ENCODE results near the gene PCAT7.

PCAT7 gene

DNA sequence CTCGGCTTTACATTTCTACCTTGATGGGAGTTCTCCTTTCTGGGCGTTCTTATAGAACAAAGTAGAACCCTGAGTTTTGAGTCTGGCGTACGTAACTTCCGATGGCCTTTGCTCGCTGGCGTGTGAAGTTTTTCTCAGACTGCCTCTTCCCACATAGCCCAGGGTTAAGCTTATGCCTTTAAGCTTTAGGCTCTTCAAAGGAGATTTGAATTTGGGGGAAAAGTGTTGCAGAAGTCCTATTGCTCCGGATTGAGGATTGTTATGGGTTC lies 52.5 kb downstream of the PCAT7 start:
- Histone ChIP-seq H3K79me2 (ENCODE audit: control insufficient read depth, insufficient read depth, low read length, poor library complexity) (no peaks in the 10 kb centered on the region), H3K79me1 (ENCODE audit: low read length) (no peaks in the 10 kb centered on the region), H3K9ac (ENCODE audit: low read length) (no peak overlapping the region), H3K4ac (ENCODE audit: low read depth, low read length) (no peak overlapping the region), H3K4me1 (ENCODE audit: control insufficient read depth in 1 of 2, insufficient read depth in 2 of 2, low read length in 2 of 2) (no peaks in the 10 kb centered on the region), H2BK12ac (ENCODE audit: low read length) (no peak overlapping the region), H4K8ac (ENCODE audit: low read depth, low read length) (no peak overlapping the region), H4K91ac (ENCODE audit: low read depth, low read length) (no peak overlapping the region), H3K36me3 (ENCODE audit: control insufficient read depth in 1 of 2, insufficient read depth in 2 of 2, low read length in 2 of 2) (no peaks in the 10 kb centered on the region), H3K27me3 (ENCODE audit: insufficient read depth, low read length) (no peaks in the 10 kb centered on the region), H2AFZ (ENCODE audit: insufficient read depth, low read length, poor library complexity) (no peak overlapping the region), H4K12ac (ENCODE audit: low read depth, low read length) (no peak overlapping the region), H3K14ac (ENCODE audit: low read length) (no peak overlapping the region), H3K4me3 (ENCODE audit: low read depth, low read length) (no peak overlapping the region), H2AK5ac (ENCODE audit: low read length) (no peak overlapping the region), H3K18ac (ENCODE audit: low read length) (no peak overlapping the region), H3K23ac (ENCODE audit: low read length) (no peak overlapping the region), H3K9me3 (ENCODE audit: insufficient read depth, low read depth, low read length) (peaks cover 2% of the 10 kb centered on the region), H2BK5ac (ENCODE audit: low read depth, low read length, poor library complexity) (no peak overlapping the region), H2BK120ac (ENCODE audit: insufficient read depth, low read length, poor library complexity) (no peak overlapping the region), H3K4me2 (ENCODE audit: low read length) (no peak overlapping the region), H3K27ac (ENCODE audit: low read depth, low read length) (no peak overlapping the region)
- no peak for DNase-seq
- no CpG with 5 or more reads among the region's 8 CpGs for WGBS (ENCODE audit: extremely low coverage, insufficient coverage, insufficient read length)

DNA sequence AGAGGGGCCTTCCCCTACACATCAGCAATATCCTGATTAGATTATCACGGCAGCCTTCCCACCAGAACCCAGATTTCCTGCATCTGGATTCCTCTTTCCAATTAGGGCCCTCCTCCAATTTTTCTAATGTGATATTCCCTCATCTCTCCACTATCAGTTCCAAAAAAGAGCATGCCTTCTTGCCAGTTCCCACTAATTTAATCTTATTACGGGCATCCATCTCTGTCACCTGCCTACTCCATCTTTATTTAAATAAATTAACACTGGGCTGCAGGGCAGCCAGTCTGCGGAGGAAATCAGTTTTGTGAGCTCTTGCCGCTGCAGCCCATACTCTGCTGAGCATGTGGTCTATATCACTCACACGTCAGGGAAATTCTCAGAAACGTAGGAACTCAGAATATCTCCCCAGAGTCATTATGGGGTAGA lies 55.3 kb downstream of the PCAT7 start:
- Histone ChIP-seq H3K14ac (ENCODE audit: low read length) (no peak overlapping the region), H3K4me1 (ENCODE audit: control insufficient read depth in 1 of 2, insufficient read depth in 2 of 2, low read length in 2 of 2) (no peaks in the 10 kb centered on the region), H3K18ac (ENCODE audit: low read length) (no peak overlapping the region), H4K91ac (ENCODE audit: low read depth, low read length) (no peak overlapping the region), H3K4me2 (ENCODE audit: low read length) (no peak overlapping the region), H3K79me1 (ENCODE audit: low read length) (no peaks in the 10 kb centered on the region), H3K4ac (ENCODE audit: low read depth, low read length) (no peak overlapping the region), H2BK120ac (ENCODE audit: insufficient read depth, low read length, poor library complexity) (no peak overlapping the region), H3K79me2 (ENCODE audit: control insufficient read depth, insufficient read depth, low read length, poor library complexity) (no peaks in the 10 kb centered on the region), H4K8ac (ENCODE audit: low read depth, low read length) (no peak overlapping the region), H2AFZ (ENCODE audit: insufficient read depth, low read length, poor library complexity) (no peak overlapping the region), H3K9ac (ENCODE audit: low read length) (no peak overlapping the region), H4K12ac (ENCODE audit: low read depth, low read length) (no peak overlapping the region), H3K9me3 (ENCODE audit: insufficient read depth, low read depth, low read length) (peaks cover 2% of the 10 kb centered on the region), H3K36me3 (ENCODE audit: control insufficient read depth in 1 of 2, insufficient read depth in 2 of 2, low read length in 2 of 2) (no peaks in the 10 kb centered on the region), H2BK5ac (ENCODE audit: low read depth, low read length, poor library complexity) (no peak overlapping the region), H3K27me3 (ENCODE audit: insufficient read depth, low read length) (no peaks in the 10 kb centered on the region), H2BK12ac (ENCODE audit: low read length) (no peak overlapping the region), H3K23ac (ENCODE audit: low read length) (no peak overlapping the region), H3K4me3 (ENCODE audit: low read depth, low read length) (no peak overlapping the region), H3K27ac (ENCODE audit: low read depth, low read length) (no peak overlapping the region), H2AK5ac (ENCODE audit: low read length) (no peak overlapping the region)
- WGBS (ENCODE audit: extremely low coverage, insufficient coverage, insufficient read length): no CpG with 5 or more reads among the region's 6 CpGs
- DNase-seq: no peak

DNA sequence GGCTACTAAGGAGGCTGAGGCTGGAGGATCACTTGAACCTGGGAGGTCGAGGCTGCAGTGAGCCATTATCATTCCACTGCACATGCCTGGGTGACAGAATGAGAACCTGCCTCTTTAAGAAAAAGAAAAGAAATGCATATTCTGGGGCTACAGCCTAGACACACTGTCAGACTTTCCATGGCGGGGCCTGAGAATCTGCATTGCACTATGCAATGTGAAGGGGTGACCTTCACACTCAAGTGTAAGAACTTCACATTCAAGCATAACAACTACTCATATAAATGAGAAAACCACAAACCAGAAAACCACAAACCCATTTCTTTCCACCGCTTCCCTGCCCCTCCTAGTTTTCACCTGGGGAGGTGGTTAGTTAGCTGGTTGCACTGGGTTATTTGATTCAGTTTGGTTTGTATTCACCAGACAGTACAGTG lies 56.8 kb downstream of the PCAT7 start:
- no peaks in the 10 kb centered on the region for H3K36me3 ChIP-seq (ENCODE audit: control insufficient read depth in 1 of 2, insufficient read depth in 2 of 2, low read length in 2 of 2)
- H3K4me1 ChIP-seq (ENCODE audit: control insufficient read depth in 1 of 2, insufficient read depth in 2 of 2, low read length in 2 of 2): no peaks in the 10 kb centered on the region
- H2BK5ac ChIP-seq (ENCODE audit: low read depth, low read length, poor library complexity): no peak overlapping the region
- H3K23ac ChIP-seq (ENCODE audit: low read length): no peak overlapping the region
- no peak overlapping the region for H3K27ac ChIP-seq (ENCODE audit: low read depth, low read length)
- H4K91ac ChIP-seq (ENCODE audit: low read depth, low read length): no peak overlapping the region
- no peak overlapping the region for H4K12ac ChIP-seq (ENCODE audit: low read depth, low read length)
- no peak for DNase-seq
- no peak overlapping the region for H2BK120ac ChIP-seq (ENCODE audit: insufficient read depth, low read length, poor library complexity)
- no peak overlapping the region for H2AFZ ChIP-seq (ENCODE audit: insufficient read depth, low read length, poor library complexity)
- H3K4ac ChIP-seq (ENCODE audit: low read depth, low read length): no peak overlapping the region
- no peak overlapping the region for H3K18ac ChIP-seq (ENCODE audit: low read length)
- H2BK12ac ChIP-seq (ENCODE audit: low read length): no peak overlapping the region
- no peaks in the 10 kb centered on the region for H3K27me3 ChIP-seq (ENCODE audit: insufficient read depth, low read length)
- H4K8ac ChIP-seq (ENCODE audit: low read depth, low read length): no peak overlapping the region
- H3K4me3 ChIP-seq (ENCODE audit: low read depth, low read length): no peak overlapping the region
- H3K79me2 ChIP-seq (ENCODE audit: control insufficient read depth, insufficient read depth, low read length, poor library complexity): no peaks in the 10 kb centered on the region
- H3K14ac ChIP-seq (ENCODE audit: low read length): no peak overlapping the region
- H3K4me2 ChIP-seq (ENCODE audit: low read length): no peak overlapping the region
- H3K9ac ChIP-seq (ENCODE audit: low read length): no peak overlapping the region
- H2AK5ac ChIP-seq (ENCODE audit: low read length): no peak overlapping the region
- H3K9me3 ChIP-seq (ENCODE audit: insufficient read depth, low read depth, low read length): peaks cover 2% of the 10 kb centered on the region
- H3K79me1 ChIP-seq (ENCODE audit: low read length): no peaks in the 10 kb centered on the region
- WGBS (ENCODE audit: extremely low coverage, insufficient coverage, insufficient read length): no CpG with 5 or more reads among the region's 3 CpGs

DNA sequence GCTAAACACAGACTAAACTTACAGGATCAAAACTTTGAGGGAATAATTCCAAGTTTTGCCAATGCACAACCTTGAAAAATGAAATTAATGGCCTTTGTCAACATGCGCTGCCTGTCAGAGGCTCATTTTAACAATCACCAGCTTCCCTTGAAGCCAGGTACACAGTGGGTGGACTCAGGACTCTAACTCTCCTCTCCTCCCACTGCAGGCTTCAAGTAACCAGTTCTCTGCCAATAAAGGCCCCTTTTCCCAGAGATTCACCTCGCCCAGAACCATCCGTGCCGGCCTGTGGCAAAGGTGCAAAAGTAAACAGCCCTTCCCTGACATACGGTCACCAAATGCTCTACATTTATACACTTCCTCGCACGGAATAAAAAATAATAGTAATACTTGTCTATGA lies 57.2 kb downstream of the PCAT7 start:
- Histone ChIP-seq H3K23ac (ENCODE audit: low read length) (no peak overlapping the region), H3K9me3 (ENCODE audit: insufficient read depth, low read depth, low read length) (peaks cover 2% of the 10 kb centered on the region), H3K27me3 (ENCODE audit: insufficient read depth, low read length) (no peaks in the 10 kb centered on the region), H2AFZ (ENCODE audit: insufficient read depth, low read length, poor library complexity) (no peak overlapping the region), H2AK5ac (ENCODE audit: low read length) (no peak overlapping the region), H3K27ac (ENCODE audit: low read depth, low read length) (no peak overlapping the region), H3K79me2 (ENCODE audit: control insufficient read depth, insufficient read depth, low read length, poor library complexity) (no peaks in the 10 kb centered on the region), H3K4me1 (ENCODE audit: control insufficient read depth in 1 of 2, insufficient read depth in 2 of 2, low read length in 2 of 2) (no peaks in the 10 kb centered on the region), H2BK5ac (ENCODE audit: low read depth, low read length, poor library complexity) (no peak overlapping the region), H3K4ac (ENCODE audit: low read depth, low read length) (no peak overlapping the region), H4K91ac (ENCODE audit: low read depth, low read length) (no peak overlapping the region), H3K79me1 (ENCODE audit: low read length) (no peaks in the 10 kb centered on the region), H4K12ac (ENCODE audit: low read depth, low read length) (no peak overlapping the region), H3K18ac (ENCODE audit: low read length) (no peak overlapping the region), H3K4me3 (ENCODE audit: low read depth, low read length) (no peak overlapping the region), H3K9ac (ENCODE audit: low read length) (no peak overlapping the region), H3K36me3 (ENCODE audit: control insufficient read depth in 1 of 2, insufficient read depth in 2 of 2, low read length in 2 of 2) (no peaks in the 10 kb centered on the region), H2BK120ac (ENCODE audit: insufficient read depth, low read length, poor library complexity) (no peak overlapping the region), H3K14ac (ENCODE audit: low read length) (no peak overlapping the region), H3K4me2 (ENCODE audit: low read length) (no peak overlapping the region), H2BK12ac (ENCODE audit: low read length) (no peak overlapping the region), H4K8ac (ENCODE audit: low read depth, low read length) (no peak overlapping the region)
- DNase-seq: no peak
- WGBS (ENCODE audit: extremely low coverage, insufficient coverage, insufficient read length): no CpG with 5 or more reads among the region's 7 CpGs

DNA sequence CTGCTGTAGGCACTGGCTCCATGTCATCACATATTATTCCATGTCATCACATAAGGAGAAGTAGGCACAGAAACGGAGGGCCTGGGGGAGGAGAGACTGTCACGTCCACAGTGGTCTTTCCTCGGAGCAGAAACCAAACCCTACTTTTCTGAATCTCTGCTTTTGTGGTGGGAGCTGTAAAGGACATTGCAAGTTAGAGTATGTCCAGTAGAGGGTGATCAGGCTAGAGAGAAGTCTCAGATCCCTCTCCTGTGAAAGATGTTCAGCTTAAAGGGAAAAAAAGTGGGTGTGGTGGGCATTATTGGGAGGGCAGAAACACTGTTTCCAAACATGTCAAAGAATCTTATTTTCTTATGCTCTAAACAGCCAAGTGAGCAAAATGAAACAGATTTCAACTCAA lies 58.1 kb downstream of the PCAT7 start:
- no peak for DNase-seq
- no peak overlapping the region for H3K18ac ChIP-seq (ENCODE audit: low read length)
- H2BK120ac ChIP-seq (ENCODE audit: insufficient read depth, low read length, poor library complexity): no peak overlapping the region
- H3K79me1 ChIP-seq (ENCODE audit: low read length): no peaks in the 10 kb centered on the region
- H4K12ac ChIP-seq (ENCODE audit: low read depth, low read length): no peak overlapping the region
- no CpG with 5 or more reads among the region's 3 CpGs for WGBS (ENCODE audit: extremely low coverage, insufficient coverage, insufficient read length)
- peaks cover 2% of the 10 kb centered on the region for H3K9me3 ChIP-seq (ENCODE audit: insufficient read depth, low read depth, low read length)
- no peak overlapping the region for H3K14ac ChIP-seq (ENCODE audit: low read length)
- H3K9ac ChIP-seq (ENCODE audit: low read length): no peak overlapping the region
- no peak overlapping the region for H4K8ac ChIP-seq (ENCODE audit: low read depth, low read length)
- no peaks in the 10 kb centered on the region for H3K36me3 ChIP-seq (ENCODE audit: control insufficient read depth in 1 of 2, insufficient read depth in 2 of 2, low read length in 2 of 2)
- H2BK5ac ChIP-seq (ENCODE audit: low read depth, low read length, poor library complexity): no peak overlapping the region
- H3K79me2 ChIP-seq (ENCODE audit: control insufficient read depth, insufficient read depth, low read length, poor library complexity): no peaks in the 10 kb centered on the region
- no peak overlapping the region for H3K4ac ChIP-seq (ENCODE audit: low read depth, low read length)
- H3K23ac ChIP-seq (ENCODE audit: low read length): no peak overlapping the region
- no peak overlapping the region for H2AFZ ChIP-seq (ENCODE audit: insufficient read depth, low read length, poor library complexity)
- H4K91ac ChIP-seq (ENCODE audit: low read depth, low read length): no peak overlapping the region
- no peak overlapping the region for H2BK12ac ChIP-seq (ENCODE audit: low read length)
- H3K4me2 ChIP-seq (ENCODE audit: low read length): no peak overlapping the region
- H3K27me3 ChIP-seq (ENCODE audit: insufficient read depth, low read length): no peaks in the 10 kb centered on the region
- no peak overlapping the region for H2AK5ac ChIP-seq (ENCODE audit: low read length)
- no peaks in the 10 kb centered on the region for H3K4me1 ChIP-seq (ENCODE audit: control insufficient read depth in 1 of 2, insufficient read depth in 2 of 2, low read length in 2 of 2)
- no peak overlapping the region for H3K27ac ChIP-seq (ENCODE audit: low read depth, low read length)
- no peak overlapping the region for H3K4me3 ChIP-seq (ENCODE audit: low read depth, low read length)
